K562 (cell line): ENCODE data around the gene SPHK2. TPM values are rescaled to one million over a fixed set of nuclear protein-coding genes. Genes with fewer than 3 reads are reported as not detected.

ENCODE experiments used
- ATAC-seq: fragments of 200-7000 bp; cut with Tn5 transposase; 3 replicates; pipeline ENCODE4 v1.9.1; 2020; ENCODE audit warnings: moderate library complexity
- BruUV-seq: library from RNA; stranded (reverse); fragments of 400-500 nt; replicated peaks from 2 replicates; lab custom pipeline; 2021; lab: Mats Ljungman, UMichigan
- CTCF ChIA-PET: fragments of 300-600 bp; formaldehyde crosslinking; extraction: SDS; loops from one replicate; lab custom pipeline; 2021; ENCODE audit warnings: low intra/inter-chr PET ratio; lab: Yijun Ruan, JAX
- POLR2A ChIA-PET: fragments of 300-600, 350-650 bp; sonication (Branson Sonifier 250); formaldehyde crosslinking; extraction: SDS; loops from one replicate; lab custom pipeline; 2021; ENCODE audit warnings: antibody characterized with exemption, inconsistent platforms; lab: Yijun Ruan, JAX
- DNase-seq, 4 experiments: peaks; one replicate each; pipeline versions ENCODE4 v3.0.0 to v3.0.0-alpha.2; 2011 to 2018; ENCODE audit warnings: low spot score in 3 of 4, mixed read lengths in 3 of 4; ENCODE audit errors: extremely low read depth in 1 of 4
- FAIRE-seq: peaks from 2 replicates; lab custom pipeline; 2011; peaks lifted over from hg19 to GRCh38; lab: Jason Lieb, UNC
- H2AFZ ChIP-seq: 2 replicates; pipeline ENCODE4 v1.6.0; 2011; ENCODE audit warnings: low read depth, low read length, control low read depth, inconsistent platforms
- H3K27ac ChIP-seq: fragments of 200-600 bp; 3 replicates; pipeline ENCODE4 v1.8.0; 2011; ENCODE audit warnings: low read depth, mild to moderate bottlenecking, control low read depth, inconsistent platforms, low read length, moderate library complexity, mixed read lengths; ENCODE audit errors: extremely low read depth
- H3K27me3 ChIP-seq, 2 experiments: fragments of 300-600 bp in 1 of 2; 2 replicates in 1 of 2; 3 replicates in 1 of 2; pipeline versions ENCODE4 v1.6.0 to v1.8.0; 2011; ENCODE audit warnings: inconsistent platforms in 2 of 2, low read length in 2 of 2, mild to moderate bottlenecking in 1 of 2, mixed read lengths in 1 of 2, moderate library complexity in 1 of 2; ENCODE audit not compliant: control insufficient read depth in 2 of 2, insufficient read depth in 2 of 2
- H3K36me3 ChIP-seq: fragments of 300-600 bp; 3 replicates; pipeline ENCODE4 v1.8.0; 2011; ENCODE audit warnings: mild to moderate bottlenecking, low read length, inconsistent platforms; ENCODE audit not compliant: control insufficient read depth, insufficient read depth
- H3K4me1 ChIP-seq, 2 experiments: fragments of 200-600 bp in 1 of 2; replicated peaks in 1 of 2; 2 replicates in 1 of 2; 3 replicates in 1 of 2; pipeline versions ENCODE4 v1.5.1 to v1.8.0; 2011; ENCODE audit warnings: inconsistent platforms in 2 of 2, low read length in 2 of 2, mild to moderate bottlenecking in 1 of 2, mixed read lengths in 1 of 2, moderate library complexity in 1 of 2; ENCODE audit not compliant: control insufficient read depth in 2 of 2, insufficient read depth in 2 of 2
- H3K4me2 ChIP-seq: 2 replicates; pipeline ENCODE4 v1.6.1; 2011; ENCODE audit warnings: low read length, control low read depth, inconsistent platforms, mixed read lengths; ENCODE audit not compliant: insufficient read depth
- H3K4me3 ChIP-seq: fragments of 200-600 bp; sonication (generic), shearing (Covaris generic); 2 replicates; pipeline ENCODE4 v1.5.1; 2016; ENCODE audit warnings: control low read depth, inconsistent platforms
- H3K79me2 ChIP-seq: fragments of 200-600 bp; 3 replicates; pipeline ENCODE4 v1.8.0; 2011; ENCODE audit warnings: low read length, inconsistent platforms; ENCODE audit not compliant: control insufficient read depth, insufficient read depth
- H3K9ac ChIP-seq, 2 experiments: 2 replicates each; pipeline versions ENCODE4 v1.6.0 to v1.6.1; 2011; ENCODE audit warnings: low read depth in 2 of 2, low read length in 2 of 2, control low read depth in 1 of 2, inconsistent platforms in 1 of 2, mild to moderate bottlenecking in 1 of 2, mixed read lengths in 1 of 2; ENCODE audit not compliant: insufficient read depth in 1 of 2
- H3K9me1 ChIP-seq: one replicate; pipeline ENCODE4 v1.6.0; 2011; ENCODE audit warnings: inconsistent platforms, mild to moderate bottlenecking, low read length, moderate library complexity; ENCODE audit not compliant: control insufficient read depth, insufficient read depth
- H3K9me3 ChIP-seq: replicated peaks from 2 replicates; pipeline ENCODE4 v1.5.1; 2011; ENCODE audit warnings: low read depth, low read length, inconsistent platforms; ENCODE audit not compliant: control insufficient read depth, insufficient read depth
- H4K20me1 ChIP-seq: replicated peaks from 2 replicates; pipeline ENCODE4 v1.6.1; 2011; ENCODE audit warnings: low read length, inconsistent platforms, mixed read lengths; ENCODE audit not compliant: control insufficient read depth, insufficient read depth
- BRF1 ChIP-seq: IDR thresholded peaks from 3 replicates; pipeline ENCODE4 v1.6.1; 2011; ENCODE audit warnings: borderline replicate concordance, mild to moderate bottlenecking; ENCODE audit not compliant: insufficient read length; ENCODE audit errors: extremely low read depth
- CLOCK ChIP-seq: fragments of 250-450 bp; sonication (Bioruptor Pico); IDR thresholded peaks from 2 replicates; pipeline ENCODE4 v1.4.0; 2020; ENCODE audit warnings: mild to moderate bottlenecking, moderate library complexity, borderline replicate concordance
- MGA ChIP-seq: fragments of 450-650 bp; IDR thresholded peaks from 2 replicates; pipeline ENCODE4 v1.6.1; 2016; ENCODE audit warnings: mild to moderate bottlenecking, moderate library complexity
- MIER1 ChIP-seq: fragments of 450-650 bp; IDR thresholded peaks from 2 replicates; pipeline ENCODE4 v1.6.1; 2016; ENCODE audit warnings: antibody characterized with exemption, mild to moderate bottlenecking, low read depth
- RBFOX2 ChIP-seq: fragments of 200-400 bp; formaldehyde crosslinking; IDR thresholded peaks from 2 replicates; pipeline ENCODE4 v1.6.1; 2017; ENCODE audit warnings: low read depth, mild to moderate bottlenecking, low read length, moderate library complexity
- WGBS: fragments of 100-300 bp; shearing (Covaris generic); methylation state at CpG from one replicate; pipeline ENCODE4 v1.1.6; 2016; ENCODE audit warnings: low coverage, mixed read lengths; ENCODE audit not compliant: insufficient coverage; ENCODE audit errors: missing lambda C conversion rate; 5-methylcytosine and 5-hydroxymethylcytosine counted together
- in situ Hi-C: fragments of 300-500 bp; cut with MboI; formaldehyde crosslinking; loops from 4 replicates; pipeline ENCODE4 v1.15.0; 2018; ENCODE audit warnings: inconsistent platforms, mixed read lengths
- intact Hi-C: fragments of 100-400 bp; cut with micrococcal nuclease; formaldehyde crosslinking; loops from 2 replicates; pipeline ENCODE4 v1.14.2; 2022
- polyA plus RNA-seq, 8 experiments: library from polyadenylated mRNA; depleted of rRNA in 4 of 8; stranded (reverse) in 5 of 8; unstranded in 3 of 8; fragments of >200 nt; fragmentation: Nextera tagmentation in 2 of 8; fragmentation: Illumina TruSeq in 1 of 8; extraction: Ambion mirVana in 2 of 8; extraction: Trizol in 1 of 8; gene quantifications; 2 replicates each; pipeline versions ENCODE4 v1.2.1 to v1.2.3, GENCODE V29; 2011 to 2014; ENCODE audit warnings: inconsistent platforms in 1 of 8, missing spikeins in 1 of 8
- total RNA-seq, 7 experiments: library from RNA; depleted of rRNA in 6 of 7; stranded (reverse); fragments of >200 nt in 6 of 7; fragmentation: Illumina TruSeq in 2 of 7; extraction: Trizol in 2 of 7; gene quantifications; 2 replicates each; pipeline versions ENCODE4 v1.2.1 to v1.2.3, GENCODE V29; 2011 to 2021; ENCODE audit warnings: low replicate concordance in 1 of 7
- TF ChIP-seq, protein P1 (sequence below): fragments of 450-650 bp; IDR thresholded peaks from 2 replicates; pipeline ENCODE4 v1.6.1; 2014; ENCODE audit warnings: low read depth, mild to moderate bottlenecking, moderate library complexity, borderline replicate concordance

Gene SPHK2
- total and polyA plus RNA-seq, 9 of the 15 experiments (the other 6 are each of a cell fraction or from before 2014, with no cell fraction given): 0.10 to 15.2 (median 2.9) TPM

DNA sequence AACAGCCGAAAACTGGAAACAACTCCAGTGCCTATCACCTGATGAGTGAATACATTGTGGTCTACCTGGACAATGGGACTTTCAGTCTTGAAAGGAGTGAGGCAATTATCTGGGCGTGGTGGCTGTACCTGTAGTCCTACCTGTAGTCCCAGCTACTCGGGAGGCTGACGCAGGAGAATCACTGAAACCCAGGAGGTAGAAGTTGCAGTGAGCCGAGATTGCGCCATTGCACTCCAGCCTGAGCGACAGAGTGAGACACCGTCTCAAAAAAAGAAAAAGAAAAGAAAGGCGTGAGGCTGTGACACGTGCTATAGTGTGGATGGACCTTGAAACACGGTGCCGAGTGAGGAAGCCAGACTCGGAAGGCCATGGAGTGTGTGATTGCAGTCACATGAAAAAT is 57.6 kb downstream of the SPHK2 start:
- no peak overlapping the region for H3K27ac ChIP-seq
- no peaks in the 10 kb centered on the region for H4K20me1 ChIP-seq
- H3K4me3 ChIP-seq: no peak overlapping the region
- CTCF ChIA-PET: no interaction called here
- H3K4me1 ChIP-seq: peaks cover 23 to 69% of the 10 kb centered on the region in 2 experiments
- in situ Hi-C loops (no loop called here), intact Hi-C loops (no loop called here)
- H3K9me1 ChIP-seq: no peaks in the 10 kb centered on the region
- H3K9me3 ChIP-seq: no peaks in the 10 kb centered on the region
- no peak overlapping the region for H2AFZ ChIP-seq
- POLR2A ChIA-PET: no interaction called here
- no peaks in the 10 kb centered on the region for H3K27me3 ChIP-seq
- H3K36me3 ChIP-seq: no peaks in the 10 kb centered on the region
- no peaks in the 10 kb centered on the region for H3K79me2 ChIP-seq
- H3K9ac ChIP-seq: no peak overlapping the region
- no peak overlapping the region for H3K4me2 ChIP-seq
- BruUV-seq: no TSS peak
- FAIRE-seq: no peak
- 67% methylated on average over 13 of the region's 13 CpGs for WGBS
- ATAC-seq: no peak
- DNase-seq: no peak
- TF ChIP-seq, protein P1, sequence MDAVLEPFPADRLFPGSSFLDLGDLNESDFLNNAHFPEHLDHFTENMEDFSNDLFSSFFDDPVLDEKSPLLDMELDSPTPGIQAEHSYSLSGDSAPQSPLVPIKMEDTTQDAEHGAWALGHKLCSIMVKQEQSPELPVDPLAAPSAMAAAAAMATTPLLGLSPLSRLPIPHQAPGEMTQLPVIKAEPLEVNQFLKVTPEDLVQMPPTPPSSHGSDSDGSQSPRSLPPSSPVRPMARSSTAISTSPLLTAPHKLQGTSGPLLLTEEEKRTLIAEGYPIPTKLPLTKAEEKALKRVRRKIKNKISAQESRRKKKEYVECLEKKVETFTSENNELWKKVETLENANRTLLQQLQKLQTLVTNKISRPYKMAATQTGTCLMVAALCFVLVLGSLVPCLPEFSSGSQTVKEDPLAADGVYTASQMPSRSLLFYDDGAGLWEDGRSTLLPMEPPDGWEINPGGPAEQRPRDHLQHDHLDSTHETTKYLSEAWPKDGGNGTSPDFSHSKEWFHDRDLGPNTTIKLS: no peak
- TF ChIP-seq CLOCK (no peak), RBFOX2 (no peak), MIER1 (no peak), BRF1 (no peak), MGA (0 out of 2 replicates have a peak, but pooled peaks have one; percentile 29)
